Neutrophil (primary cell): ENCODE data around the gene MMGT1.

Source experiments
- H3K27ac ChIP-seq: fragments of 200-600 bp; sonication (generic); 2 replicates; pipeline ENCODE4 v1.5.1; 2016; ENCODE audit warnings: mild to moderate bottlenecking, moderate library complexity
- H3K27me3 ChIP-seq: fragments of 200-600 bp; sonication (generic); 2 replicates; pipeline ENCODE4 v1.6.0; 2016; ENCODE audit warnings: mild to moderate bottlenecking
- H3K36me3 ChIP-seq: fragments of 200-600 bp; sonication (generic); 2 replicates; pipeline ENCODE4 v1.5.1; 2017
- H3K4me1 ChIP-seq, 2 experiments: fragments of 200-600 bp in 1 of 2; sonication (generic) in 1 of 2; 1 replicate in 1 of 2; 2 replicates in 1 of 2; pipeline versions ENCODE4 v1.5.1 to v1.6.1; 2013 to 2016; ENCODE audit warnings: low read depth in 1 of 2, low read length in 1 of 2, mild to moderate bottlenecking in 1 of 2, moderate library complexity in 1 of 2; ENCODE audit not compliant: control insufficient read depth in 1 of 2, insufficient read depth in 1 of 2
- H3K4me3 ChIP-seq, 2 experiments: fragments of 200-600 bp in 1 of 2; sonication (generic) in 1 of 2; 1 replicate in 1 of 2; 2 replicates in 1 of 2; pipeline ENCODE4 v1.5.1; 2013 to 2016; ENCODE audit warnings: low read depth in 1 of 2, low read length in 1 of 2, mild to moderate bottlenecking in 1 of 2, moderate library complexity in 1 of 2
- H3K9me3 ChIP-seq: fragments of 200-600 bp; sonication (generic); 2 replicates; pipeline ENCODE4 v1.5.1; 2016
- TF ChIP-seq, protein P1 (sequence below): fragments of 200-600 bp; sonication (generic); IDR thresholded peaks from 2 replicates; pipeline ENCODE4 v1.5.1; 2016; ENCODE audit warnings: antibody characterized with exemption

Gene MMGT1

DNA sequence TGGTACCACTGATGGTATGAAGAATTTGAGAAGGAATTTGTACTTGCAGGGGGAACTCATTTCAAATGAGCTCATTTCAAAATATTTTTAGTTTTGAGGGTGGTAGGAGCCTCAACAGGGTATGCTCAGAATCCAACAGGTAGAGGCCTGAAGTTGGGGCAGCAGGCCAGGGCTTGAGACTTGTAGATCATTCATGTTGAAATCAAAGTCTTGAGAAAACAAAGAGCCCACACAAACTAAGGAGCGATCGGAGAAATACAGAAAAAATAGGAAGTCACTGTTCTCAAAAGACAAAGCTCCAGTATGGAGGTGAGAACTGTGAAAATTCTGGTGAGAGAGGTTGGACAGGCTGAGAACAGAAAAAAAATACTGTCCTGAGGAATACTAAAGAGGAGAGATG, 10.5 kb upstream of the MMGT1 start:
- no peaks in the 10 kb centered on the region for H3K36me3 ChIP-seq
- no peaks in the 10 kb centered on the region for H3K27me3 ChIP-seq
- no peak overlapping the region for H3K4me3 ChIP-seq
- peaks cover 35 to 53% of the 10 kb centered on the region in 2 experiments for H3K4me1 ChIP-seq
- H3K27ac ChIP-seq: peak overlapping the region; percentile 67
- TF ChIP-seq, protein P1, sequence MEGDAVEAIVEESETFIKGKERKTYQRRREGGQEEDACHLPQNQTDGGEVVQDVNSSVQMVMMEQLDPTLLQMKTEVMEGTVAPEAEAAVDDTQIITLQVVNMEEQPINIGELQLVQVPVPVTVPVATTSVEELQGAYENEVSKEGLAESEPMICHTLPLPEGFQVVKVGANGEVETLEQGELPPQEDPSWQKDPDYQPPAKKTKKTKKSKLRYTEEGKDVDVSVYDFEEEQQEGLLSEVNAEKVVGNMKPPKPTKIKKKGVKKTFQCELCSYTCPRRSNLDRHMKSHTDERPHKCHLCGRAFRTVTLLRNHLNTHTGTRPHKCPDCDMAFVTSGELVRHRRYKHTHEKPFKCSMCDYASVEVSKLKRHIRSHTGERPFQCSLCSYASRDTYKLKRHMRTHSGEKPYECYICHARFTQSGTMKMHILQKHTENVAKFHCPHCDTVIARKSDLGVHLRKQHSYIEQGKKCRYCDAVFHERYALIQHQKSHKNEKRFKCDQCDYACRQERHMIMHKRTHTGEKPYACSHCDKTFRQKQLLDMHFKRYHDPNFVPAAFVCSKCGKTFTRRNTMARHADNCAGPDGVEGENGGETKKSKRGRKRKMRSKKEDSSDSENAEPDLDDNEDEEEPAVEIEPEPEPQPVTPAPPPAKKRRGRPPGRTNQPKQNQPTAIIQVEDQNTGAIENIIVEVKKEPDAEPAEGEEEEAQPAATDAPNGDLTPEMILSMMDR: no peak
- H3K9me3 ChIP-seq: no peaks in the 10 kb centered on the region

DNA sequence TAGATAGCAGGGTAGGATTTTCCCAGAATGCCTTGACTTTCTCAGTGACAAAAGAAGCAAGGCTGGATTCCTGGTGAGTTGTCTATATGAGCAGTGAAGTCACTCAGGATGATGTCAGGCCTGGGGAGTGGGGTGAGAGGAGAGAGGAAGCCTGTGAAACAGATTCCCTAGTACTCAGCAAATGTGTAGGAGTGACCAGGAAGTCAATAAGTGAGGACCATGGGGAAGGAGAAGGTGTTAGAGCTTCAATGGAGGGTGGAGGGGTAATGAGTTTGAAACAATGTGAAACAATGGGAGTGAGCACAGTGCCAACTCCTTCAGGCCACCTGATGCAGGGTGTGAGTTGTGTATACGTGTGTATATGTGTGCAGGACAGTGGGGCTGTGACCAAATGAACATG, 9.1 kb upstream of the MMGT1 start:
- Histone ChIP-seq H3K4me1 (peaks cover 35 to 53% of the 10 kb centered on the region in 2 experiments), H3K9me3 (no peaks in the 10 kb centered on the region), H3K27ac (peak overlapping the region; percentile 48), H3K36me3 (no peaks in the 10 kb centered on the region), H3K4me3 (no peak overlapping the region), H3K27me3 (no peaks in the 10 kb centered on the region)
- TF ChIP-seq, protein P1: no peak

DNA sequence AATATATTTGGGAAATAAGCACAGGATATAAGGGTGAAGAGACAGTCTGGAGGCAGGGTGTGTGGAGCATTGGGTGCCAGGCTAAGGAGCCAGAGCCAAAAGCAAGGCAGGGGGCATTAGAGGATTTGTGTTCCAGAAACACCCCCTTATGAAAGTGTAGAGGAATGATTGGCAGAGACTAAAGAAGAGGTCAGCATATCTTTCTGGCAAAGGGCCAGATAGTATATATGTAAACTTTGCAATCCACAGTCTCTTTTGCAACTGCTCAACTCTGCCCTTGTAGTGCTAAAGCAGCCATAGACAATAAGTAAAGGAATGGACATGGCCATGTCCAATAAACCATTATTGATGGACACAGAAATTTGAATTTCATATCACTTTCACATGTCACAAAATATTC, 7.9 kb upstream of the MMGT1 start:
- Histone ChIP-seq H3K27ac (peak overlapping the region; percentile 51), H3K27me3 (no peaks in the 10 kb centered on the region), H3K4me3 (no peak overlapping the region), H3K4me1 (peaks cover 35 to 50% of the 10 kb centered on the region in 2 experiments), H3K9me3 (no peaks in the 10 kb centered on the region), H3K36me3 (no peaks in the 10 kb centered on the region)
- TF ChIP-seq, protein P1: no peak

DNA sequence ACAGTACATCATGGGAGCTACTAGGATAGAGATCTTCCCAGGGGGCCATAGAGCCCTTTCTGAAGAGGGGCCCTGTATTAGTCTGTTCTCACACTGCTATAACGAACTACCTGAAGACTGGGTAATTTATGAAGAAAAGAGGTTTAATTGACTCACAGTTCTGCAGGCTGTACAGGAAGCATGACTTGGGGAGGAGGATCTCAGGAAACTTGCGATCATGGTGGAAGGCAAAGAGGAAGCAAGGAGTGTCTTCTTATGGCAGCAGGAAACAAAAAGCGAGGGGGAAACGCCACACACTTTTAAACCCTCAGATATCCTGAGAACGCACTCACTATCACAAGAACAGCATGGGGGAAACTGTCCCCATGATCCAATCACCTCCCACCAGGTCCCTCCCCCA, 7.2 kb upstream of the MMGT1 start:
- TF ChIP-seq, protein P1: no peak
- H3K4me3 ChIP-seq: no peak overlapping the region
- H3K27me3 ChIP-seq: no peaks in the 10 kb centered on the region
- H3K4me1 ChIP-seq: peaks cover 31 to 43% of the 10 kb centered on the region in 2 experiments
- no peaks in the 10 kb centered on the region for H3K36me3 ChIP-seq
- no peaks in the 10 kb centered on the region for H3K9me3 ChIP-seq
- peak overlapping the region; percentile 51 for H3K27ac ChIP-seq

DNA sequence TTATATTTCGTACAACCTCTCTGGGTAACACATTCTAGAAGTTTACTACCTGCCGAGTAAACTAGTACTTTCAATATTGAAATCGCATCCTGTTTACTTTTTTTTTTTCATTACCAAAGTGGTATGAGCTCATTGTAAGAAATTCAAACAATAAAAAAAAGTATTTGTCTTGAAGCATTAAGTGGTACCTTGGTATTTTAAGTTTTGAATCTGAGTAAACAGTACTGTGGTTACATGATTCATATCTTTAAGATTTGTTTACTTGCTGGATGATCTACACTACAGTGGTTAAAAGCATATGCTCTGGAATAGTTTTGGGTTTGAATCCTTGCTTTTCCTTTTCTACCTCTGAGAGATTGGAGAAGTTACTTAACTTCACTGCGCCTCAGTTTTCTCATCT, 3.8 kb upstream of the MMGT1 start:
- Histone ChIP-seq H3K27ac (no peak overlapping the region), H3K36me3 (no peaks in the 10 kb centered on the region), H3K4me3 (no peak overlapping the region), H3K4me1 (peaks cover 22 to 30% of the 10 kb centered on the region in 2 experiments), H3K9me3 (no peaks in the 10 kb centered on the region), H3K27me3 (no peaks in the 10 kb centered on the region)
- TF ChIP-seq, protein P1: no peak

DNA sequence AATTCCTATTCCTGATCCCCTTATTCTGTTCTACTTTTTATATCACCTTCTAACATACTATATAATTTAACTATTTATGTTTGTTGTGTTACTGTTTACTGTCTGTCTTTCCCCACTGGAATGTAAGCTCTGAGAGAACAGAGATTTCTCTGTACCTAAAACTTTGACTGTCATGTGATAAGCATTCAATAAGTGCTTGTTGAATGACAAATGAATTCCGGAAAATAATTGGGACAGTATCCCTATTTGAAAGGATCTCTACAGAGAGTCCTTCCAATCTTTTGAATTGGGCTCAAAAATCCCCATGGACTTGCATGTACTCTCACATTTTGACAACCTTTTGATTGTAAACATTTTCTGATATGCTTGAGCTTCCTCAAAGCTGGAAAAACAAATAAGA, 1.6 kb upstream of the MMGT1 start:
- Histone ChIP-seq H3K4me3 (no peak overlapping the region), H3K27me3 (no peaks in the 10 kb centered on the region), H3K27ac (no peak overlapping the region), H3K4me1 (peaks cover 8 to 20% of the 10 kb centered on the region in 2 experiments), H3K36me3 (no peaks in the 10 kb centered on the region), H3K9me3 (no peaks in the 10 kb centered on the region)
- TF ChIP-seq, protein P1: no peak
